ENCODE results near the gene CNPY4.
A peak's percentile ranks its signal among the peaks of the same experiment; 100 is the strongest.

The CNPY4 gene

DNA sequence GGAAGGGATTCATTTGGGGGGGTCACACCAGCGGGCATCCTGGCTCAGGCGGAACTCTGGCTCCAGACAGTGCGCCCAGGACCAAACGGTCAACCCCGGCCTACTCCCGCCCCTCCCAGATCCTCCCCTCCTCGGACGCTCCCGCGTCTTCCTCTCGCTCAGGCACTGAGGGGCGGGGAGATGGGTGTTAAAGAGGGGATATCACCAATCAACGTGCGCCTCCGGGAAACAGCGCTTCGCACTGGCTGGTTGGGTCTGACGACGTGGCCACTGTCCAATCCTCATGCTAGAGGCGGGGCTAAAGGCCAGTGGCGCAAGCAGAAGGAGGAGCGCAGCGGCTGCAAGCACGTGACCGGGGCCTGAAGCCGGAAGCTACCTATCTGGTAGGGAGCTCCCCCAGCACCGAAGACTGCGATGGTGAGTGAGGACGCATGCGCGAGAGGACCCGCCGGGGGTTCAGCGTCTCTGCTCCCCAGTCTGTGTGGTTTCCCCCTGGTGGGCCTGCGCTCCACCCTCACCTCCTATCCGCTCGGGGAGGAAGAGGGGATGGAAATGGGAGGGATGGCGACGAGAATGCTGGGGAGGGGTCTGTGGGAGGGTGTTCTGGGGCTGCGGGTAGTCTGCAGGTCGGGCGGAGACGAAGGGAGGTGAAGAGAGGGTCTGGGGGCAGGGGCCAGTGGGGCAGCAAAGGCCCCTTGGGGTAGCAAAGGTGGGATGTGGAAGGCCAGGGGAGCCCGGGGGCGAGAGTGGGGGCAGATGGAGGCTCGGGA, 29.3 kb downstream of the CNPY4 start, which contains the start of gene LAMTOR4:
Gene LAMTOR4, plus strand, starts transcription at position 360 of the 770 bp plus-strand sequence. Its CDS starts 55 bp downstream, at position 415.
- DNase-seq (ENCODE audit: low read depth): peak; percentile 97

DNA sequence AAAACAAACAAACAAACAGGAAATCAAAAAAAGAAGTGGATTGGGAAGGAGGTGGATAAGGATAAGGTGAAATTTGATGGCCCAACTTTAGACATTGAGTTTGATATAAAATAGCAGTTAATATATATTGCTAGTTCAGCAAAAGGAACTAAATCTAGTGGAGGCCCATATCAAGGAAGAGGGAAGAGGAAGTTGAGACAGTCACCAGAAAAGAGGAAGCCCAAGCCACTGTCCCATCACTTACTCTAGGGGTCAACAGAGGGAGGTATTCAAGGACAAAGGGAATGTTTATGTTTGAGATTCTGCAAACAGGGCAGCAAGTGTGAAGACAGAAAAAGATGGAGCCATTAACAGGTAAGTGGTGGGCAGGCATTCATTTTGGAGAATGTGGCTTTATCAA, 33.0 kb downstream of the CNPY4 start:
- no peak for DNase-seq (ENCODE audit: low read depth)

GRCh38 chr7:100152937-100153666, 33.7 kb downstream of the CNPY4 start:
- no peak for DNase-seq (ENCODE audit: low read depth)

DNA sequence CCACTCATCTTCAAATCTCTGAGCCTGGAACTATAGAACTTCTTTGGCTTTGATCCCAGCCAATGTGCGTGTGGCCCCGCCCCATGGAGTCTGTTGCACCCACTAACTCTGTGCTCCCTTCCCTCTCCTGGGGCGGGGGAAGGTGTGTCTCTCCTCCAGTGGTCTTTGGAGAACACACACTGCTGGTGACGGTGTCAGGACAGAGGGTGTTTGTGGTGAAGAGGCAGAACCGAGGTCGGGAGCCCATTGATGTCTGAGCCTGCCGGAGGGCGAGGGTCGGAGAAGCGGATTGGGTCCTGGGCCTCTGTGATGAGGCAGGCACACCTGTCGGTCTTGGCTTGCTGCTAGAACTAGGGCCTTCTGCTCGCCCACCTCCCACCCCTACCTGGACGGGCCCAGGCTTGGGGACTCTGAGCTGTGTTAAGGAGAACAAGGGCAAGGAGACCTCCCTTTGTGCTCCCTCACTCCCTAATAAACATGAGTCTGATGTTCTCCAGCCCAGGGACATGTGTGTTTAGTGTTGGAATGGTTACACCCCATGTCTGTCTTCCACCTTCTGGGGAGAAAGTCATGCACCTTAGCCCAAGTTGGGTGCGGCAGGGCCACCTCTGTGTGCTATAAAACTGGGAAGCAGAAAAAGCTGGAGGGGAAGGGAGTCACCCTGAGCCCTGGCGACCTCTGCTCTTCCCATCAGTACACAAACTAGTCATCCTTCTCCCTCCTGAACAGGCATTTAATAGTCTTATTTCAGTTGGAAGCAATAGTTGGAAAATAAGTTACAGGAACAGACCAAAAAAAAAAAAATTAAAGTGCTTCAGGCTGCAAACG, 34.5 kb downstream of the CNPY4 start:
- no peak for DNase-seq (ENCODE audit: low read depth)

DNA sequence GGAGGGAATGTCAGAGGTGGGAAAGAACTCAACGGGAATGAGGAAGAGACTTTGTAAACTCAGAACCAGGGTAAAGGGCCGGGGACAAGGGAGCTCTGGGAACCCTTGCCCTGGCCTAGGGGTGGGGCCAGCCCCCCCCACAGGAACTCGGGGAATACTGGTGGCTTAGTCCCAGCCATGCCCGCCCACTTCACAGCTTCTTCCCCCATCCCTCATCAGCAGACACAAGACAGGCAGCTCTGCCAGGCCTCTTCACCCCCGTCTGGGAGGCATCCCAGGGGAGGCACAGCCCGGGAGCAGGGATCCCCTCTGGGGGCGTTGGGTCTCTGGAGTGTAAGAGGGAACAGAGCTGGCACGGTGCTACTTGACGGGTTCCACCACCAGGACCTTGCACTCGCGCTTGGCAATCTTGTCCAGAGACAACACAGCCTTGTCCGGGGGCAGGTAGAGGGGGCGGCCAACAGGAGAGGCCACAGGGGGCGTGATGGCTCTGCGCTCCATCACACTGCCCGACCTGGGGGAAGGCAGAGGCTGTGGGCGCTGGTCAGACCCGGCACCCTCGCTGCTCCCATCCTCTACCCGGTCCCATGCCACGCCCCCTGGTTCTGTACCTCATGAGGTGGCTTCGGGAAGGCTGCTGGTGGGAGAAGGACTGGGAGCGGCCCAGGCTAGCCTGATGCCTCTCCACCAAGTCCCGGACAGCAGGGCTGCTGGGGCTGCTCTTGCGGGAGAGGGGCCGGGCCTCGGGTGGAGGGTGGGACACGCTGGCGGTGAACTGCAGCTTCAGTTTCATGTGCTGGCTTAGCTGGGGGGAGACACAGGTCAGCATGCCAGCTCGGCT, 35.4 kb downstream of the CNPY4 start:
- DNase-seq (ENCODE audit: low read depth): no peak

- DNase-seq (ENCODE audit: low read depth): no peak
These were observed 36.3 kb downstream of the CNPY4 start for GRCh38 chr7:100155553-100156317.

- DNase-seq (ENCODE audit: low read depth): no peak
These were observed 37.1 kb downstream of the CNPY4 start for GRCh38 chr7:100156331-100157068.

DNA sequence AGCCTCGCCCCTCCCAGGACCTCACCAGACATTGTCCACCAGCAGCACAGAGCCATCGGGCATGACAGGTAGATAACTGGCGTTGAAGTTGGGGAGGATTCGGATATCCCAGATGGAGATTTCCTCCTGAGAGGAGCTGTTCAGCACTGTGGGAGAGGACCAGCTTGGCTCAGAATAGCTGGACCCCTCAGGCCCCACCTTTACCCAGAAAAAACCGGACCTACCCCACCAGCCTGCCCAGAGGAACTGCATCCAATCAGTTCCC, 37.6 kb downstream of the CNPY4 start:
- DNase-seq (ENCODE audit: low read depth): no peak

DNA sequence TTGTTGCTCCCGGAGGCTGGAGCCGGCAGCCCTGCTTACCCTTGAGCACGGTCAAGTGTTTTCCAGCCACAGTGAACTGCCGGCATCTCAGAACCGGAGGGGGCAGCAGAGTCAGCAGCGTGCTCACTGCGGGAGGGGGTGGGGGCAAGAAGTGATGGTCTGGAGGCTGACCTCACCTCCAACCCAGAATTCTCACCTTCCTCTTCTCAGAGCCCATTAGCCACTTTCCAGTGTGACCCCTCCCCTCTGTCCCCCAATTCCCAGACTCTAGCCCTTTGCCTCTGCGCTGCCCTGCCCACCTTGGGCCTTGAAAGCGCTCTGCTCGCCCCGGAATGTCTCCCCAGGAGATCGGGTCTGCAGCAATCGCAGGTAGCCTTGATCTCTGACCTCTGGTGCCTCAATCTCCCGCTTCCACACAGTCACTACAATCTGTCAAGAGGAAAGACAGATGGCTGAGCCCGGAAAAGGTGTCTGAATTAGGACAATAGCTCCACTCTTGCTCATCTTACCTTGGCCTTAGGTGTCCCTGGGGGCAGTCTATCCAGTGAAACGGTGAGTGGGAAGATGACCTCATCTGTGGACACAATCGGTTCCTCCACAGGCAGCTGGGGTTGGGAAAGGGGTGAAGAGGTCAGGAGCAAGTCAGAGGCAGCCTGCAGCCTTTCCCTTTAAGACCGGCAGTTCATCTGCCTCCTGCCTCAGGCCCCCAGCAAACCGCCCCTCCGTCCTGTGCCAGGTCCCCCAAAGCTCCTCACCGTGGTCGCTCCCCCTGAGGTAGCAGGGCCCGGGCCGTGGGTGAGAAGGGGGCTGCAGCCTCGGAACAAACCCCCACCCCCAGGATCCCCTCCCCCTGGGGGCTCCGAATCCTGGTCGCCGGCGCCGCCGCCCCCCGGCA, 38.1 kb downstream of the CNPY4 start:
- DNase-seq (ENCODE audit: low read depth): no peak

GRCh38 chr7:100158229-100159098, 39.0 kb downstream of the CNPY4 start, which contains the start of gene TRAPPC14:
Gene TRAPPC14, minus strand, starts transcription at chr7:100158723. Its CDS starts 224 bp downstream, at chr7:100158499.
- DNase-seq (ENCODE audit: low read depth): peak; percentile 89

DNA sequence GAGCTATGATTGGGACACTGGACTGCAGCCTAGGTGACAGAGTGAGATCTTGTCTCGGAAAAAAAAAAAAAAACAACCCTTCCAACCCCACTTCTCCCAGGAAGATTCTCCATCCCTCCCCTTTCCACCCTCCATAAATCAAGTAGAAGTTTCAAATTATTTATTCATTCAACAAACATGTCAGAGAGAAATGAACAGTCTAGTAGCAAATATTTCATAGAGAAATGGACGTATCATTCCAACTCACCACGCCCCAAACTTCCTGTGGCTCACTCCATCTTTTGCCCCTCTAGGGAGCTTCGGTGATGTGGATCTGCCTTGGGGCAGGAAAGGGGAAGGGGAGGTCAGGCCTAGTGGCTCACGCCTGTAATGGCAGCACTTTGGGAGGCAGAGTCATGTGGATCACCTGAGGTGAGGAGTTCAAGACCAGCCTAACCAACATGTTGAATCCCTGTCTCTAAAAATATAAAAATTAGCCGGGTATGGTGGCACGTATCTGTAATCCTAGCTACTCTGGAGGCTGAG, 39.7 kb downstream of the CNPY4 start:
- no peak for DNase-seq (ENCODE audit: low read depth)

DNA sequence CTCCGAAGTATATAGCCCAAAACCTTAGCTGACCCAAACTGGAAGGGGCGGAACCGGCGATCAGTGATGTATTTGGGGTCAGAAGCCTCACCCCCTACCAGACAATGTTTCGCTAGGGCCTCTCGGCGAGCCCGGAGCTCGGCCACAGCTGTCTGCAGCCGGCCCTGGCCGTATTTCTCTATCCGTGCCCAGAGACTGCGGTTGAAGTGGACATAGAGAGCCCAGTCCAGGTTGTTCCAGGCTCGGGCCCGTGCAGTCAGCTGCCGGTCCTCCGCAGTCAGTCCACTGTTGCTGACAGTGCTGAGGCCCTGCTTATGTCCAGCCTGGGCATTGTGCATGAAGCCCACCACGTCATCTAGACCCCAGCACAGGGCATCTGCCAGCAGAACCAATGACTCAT, 40.6 kb downstream of the CNPY4 start:
- DNase-seq (ENCODE audit: low read depth): no peak

- DNase-seq (ENCODE audit: low read depth): no peak
These were observed 43.6 kb downstream of the CNPY4 start for GRCh38 chr7:100163006-100163531.

GRCh38 chr7:100163871-100164270, 44.4 kb downstream of the CNPY4 start:
- no peak for DNase-seq (ENCODE audit: low read depth)

- DNase-seq (ENCODE audit: low read depth): no peak
These were observed 47.0 kb downstream of the CNPY4 start for GRCh38 chr7:100166317-100166940.

DNA sequence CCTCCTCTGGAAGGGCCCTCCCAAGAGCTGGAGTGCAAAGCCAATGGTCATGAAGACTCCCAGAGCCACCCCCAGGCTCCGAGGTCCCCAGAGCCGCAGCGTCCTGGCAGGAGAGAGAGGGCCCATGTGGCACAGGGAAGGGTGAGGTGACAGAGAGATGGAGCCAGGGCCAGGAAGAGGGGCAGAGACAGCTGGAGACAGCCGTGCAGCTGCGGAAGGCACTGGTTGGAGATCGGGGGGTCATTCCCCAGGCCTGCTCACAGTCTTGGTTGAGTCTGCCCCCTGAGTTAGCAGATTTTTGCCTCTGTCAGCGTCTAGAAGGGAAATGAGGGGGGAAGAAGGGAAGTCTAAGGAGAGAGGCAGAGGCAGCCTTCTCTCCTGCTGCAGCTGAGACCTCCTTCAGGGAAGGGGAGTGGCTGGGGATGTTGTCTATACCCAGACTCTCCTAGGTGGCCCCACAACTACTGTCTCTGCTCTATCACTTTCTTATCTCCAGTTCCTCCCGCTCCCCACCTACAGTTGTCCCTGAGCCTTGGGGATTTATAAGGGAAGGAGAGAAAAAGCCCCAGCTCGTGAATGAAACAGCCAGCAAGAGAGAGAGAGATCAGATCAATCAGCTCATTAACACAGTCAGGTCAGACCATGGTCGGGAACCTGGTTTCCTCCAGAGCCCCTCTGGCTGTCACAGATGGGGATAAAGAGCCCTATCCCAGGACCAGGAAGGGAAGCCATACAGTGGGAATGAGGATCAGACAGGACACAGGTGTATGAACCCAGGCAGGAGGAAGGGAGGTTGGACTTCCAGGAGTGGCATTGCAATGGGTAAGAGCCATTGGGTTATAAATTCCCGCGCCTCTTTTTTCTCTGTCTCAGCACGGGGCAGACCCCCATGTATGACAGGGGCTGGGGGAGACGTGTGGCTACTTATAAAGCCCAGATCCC, 47.8 kb downstream of the CNPY4 start:
- DNase-seq (ENCODE audit: low read depth): no peak
